Kidney (tissue), 14 donors: ENCODE data around the gene C1orf116. TPM values are rescaled to one million over a fixed set of nuclear protein-coding genes. Genes with fewer than 3 reads are reported as not detected.
"Not testable (repeated sequence)": the region's sequence is repeated elsewhere in the genome, so short reads cannot be mapped to it uniquely, and the experiment has no call there.

Experiments used
- DNase-seq, 5 donors: peaks; one replicate each; pipeline ENCODE4 v3.0.0-alpha.2; 2013 to 2020
- FAIRE-seq: peaks from 2 replicates; lab custom pipeline; 2012; peaks lifted over from hg19 to GRCh38; lab: Jason Lieb, UNC
- H3K27ac ChIP-seq, 2 donors: one replicate each; pipeline ENCODE4 v1.7.0; 2013; ENCODE audit warnings: low read depth in 2 of 2, low read length in 2 of 2, inconsistent platforms in 1 of 2
- H3K27me3 ChIP-seq: one replicate; pipeline ENCODE4 v1.7.1; 2013; ENCODE audit warnings: low read length, inconsistent platforms; ENCODE audit not compliant: control insufficient read depth, insufficient read depth
- H3K36me3 ChIP-seq, 3 donors: one replicate each; pipeline versions ENCODE4 v1.7.0 to v1.7.1; 2013; ENCODE audit warnings: low read length in 3 of 3, control low read depth in 1 of 3, inconsistent platforms in 1 of 3; ENCODE audit not compliant: insufficient read depth in 3 of 3, control insufficient read depth in 2 of 3
- H3K4me1 ChIP-seq, 3 donors: one replicate each; pipeline versions ENCODE4 v1.7.0 to v1.7.1; 2013; ENCODE audit warnings: low read length in 3 of 3, inconsistent platforms in 1 of 3, low read depth in 1 of 3; ENCODE audit not compliant: control insufficient read depth in 2 of 3, insufficient read depth in 2 of 3
- H3K4me3 ChIP-seq, 3 donors: one replicate each; pipeline versions ENCODE4 v1.7.0 to v1.8.1; 2013; ENCODE audit warnings: low read length in 3 of 3, control low read depth in 1 of 3, inconsistent platforms in 1 of 3
- H3K9ac ChIP-seq, 3 donors: one replicate each; pipeline versions ENCODE4 v1.7.0 to v1.7.1; 2013; ENCODE audit warnings: low read length in 3 of 3, control low read depth in 1 of 3, inconsistent platforms in 1 of 3
- H3K9me3 ChIP-seq, 3 donors: one replicate each; pipeline versions ENCODE4 v1.7.0 to v1.7.1; 2013; ENCODE audit warnings: low read length in 3 of 3, control low read depth in 1 of 3, inconsistent platforms in 1 of 3; ENCODE audit not compliant: control insufficient read depth in 2 of 3, insufficient read depth in 1 of 3
- CTCF ChIP-seq: IDR thresholded peaks from 3 replicates; pipeline ENCODE4 v1.5.1; 2012; ENCODE audit warnings: mild to moderate bottlenecking, moderate library complexity, borderline replicate concordance; ENCODE audit not compliant: insufficient read depth; ENCODE audit errors: extremely low read depth
- intact Hi-C: fragments of 100-400 bp; cut with DNase I; formaldehyde crosslinking; loops from one replicate; pipeline ENCODE4 v1.11.1; 2022
- polyA plus RNA-seq: library from polyadenylated mRNA; stranded (reverse); fragments of 350-450 nt; fragmentation: Illumina TruSeq; extraction: RNeasy Lipid Tissue Mini Kit (QIAGEN cat#74804); gene quantifications from one replicate; pipeline ENCODE4 v1.2.3, GENCODE V29; 2014; ENCODE audit warnings: low read depth, low replicate concordance; ENCODE audit not compliant: insufficient read depth
- total RNA-seq: library from RNA; stranded (reverse); fragmentation: NEBNext Ultra II Directional; extraction: Animal tissue kit (Norgen Biotek cat#: 25700); gene quantifications from one replicate; pipeline ENCODE4 v1.2.1, GENCODE V29; 2021
- donor health status: control.
- donor health status: control.
- donor health status: control.
- donor health status: control.
- donor health status: control.
- donor health status: DM: yes; HTN: yes; CAD: no.
- donor health status: Normal renal cell carcinoma (clear cell type).

The C1orf116 gene
- total and polyA plus RNA-seq, 2 donors from 2014 or later = 11.9 to 19.6 TPM

- H3K4me3 ChIP-seq = peak overlapping the region in 1 of 3 donors; percentile 3
- DNase-seq (no peak), FAIRE-seq (no peak)
- peaks cover 5 to 11% (median 6%) of the 10 kb centered on the region in 3 donors for H3K4me1 ChIP-seq
- H3K9ac ChIP-seq = no peak overlapping the region
- TF ChIP-seq CTCF = no peak
- no peaks in the 10 kb centered on the region for H3K27me3 ChIP-seq
- H3K27ac ChIP-seq = no peak overlapping the region
- intact Hi-C loops = no loop called here
- no peaks in the 10 kb centered on the region for H3K9me3 ChIP-seq
- H3K36me3 ChIP-seq = peaks cover 10 to 13% (median 10%) of the 10 kb centered on the region in 3 donors
These were observed 12.9 kb upstream of the C1orf116 start for GRCh38 chr1:207045453-207045852.

GRCh38 chr1:207041397-207041796 is 8.8 kb upstream of the C1orf116 start:
- H3K9me3 ChIP-seq, H3K27me3 ChIP-seq, FAIRE-seq, intact Hi-C loops, H3K4me3 ChIP-seq, H3K4me1 ChIP-seq, H3K36me3 ChIP-seq, H3K9ac ChIP-seq, H3K27ac ChIP-seq, DNase-seq: not testable (repeated sequence)

GRCh38 chr1:207040181-207040533 is 7.6 kb upstream of the C1orf116 start:
- no peaks in the 10 kb centered on the region for H3K9me3 ChIP-seq
- H3K36me3 ChIP-seq = peaks cover 0 to 3% (median 0%) of the 10 kb centered on the region in 3 donors
- FAIRE-seq (no peak), DNase-seq (no peak)
- no peaks in the 10 kb centered on the region for H3K4me1 ChIP-seq
- H3K9ac ChIP-seq = no peak overlapping the region
- no peak for TF ChIP-seq CTCF
- intact Hi-C loops = no loop called here
- H3K4me3 ChIP-seq = no peak overlapping the region
- H3K27me3 ChIP-seq = no peaks in the 10 kb centered on the region
- no peak overlapping the region for H3K27ac ChIP-seq

- Histone ChIP-seq H3K36me3 (no peaks in the 10 kb centered on the region), H3K27ac (no peak overlapping the region), H3K4me1 (no peaks in the 10 kb centered on the region), H3K9me3 (no peaks in the 10 kb centered on the region), H3K4me3 (no peak overlapping the region), H3K27me3 (no peaks in the 10 kb centered on the region), H3K9ac (no peak overlapping the region)
- peak in 1 of 5 donors; percentile 13 for DNase-seq
- intact Hi-C loops = no loop called here
- TF ChIP-seq CTCF = no peak
- FAIRE-seq = no peak
These were observed 7.0 kb upstream of the C1orf116 start for GRCh38 chr1:207039380-207040180.
